Hindlimb muscle (tissue), 1 donor: ENCODE data around the gene HYPK. TPM values are rescaled to one million over a fixed set of nuclear protein-coding genes. Genes with fewer than 3 reads are reported as not detected.

ENCODE experiments used
- DNase-seq: peaks from one replicate; pipeline ENCODE4 v3.0.0-alpha.2; 2013
- polyA plus RNA-seq: library from polyadenylated mRNA; unstranded; fragments of 120-200 nt; gene quantifications from one replicate; pipeline ENCODE4 v1.2.1, GENCODE V29; 2013; ENCODE audit not compliant: insufficient read length

Gene HYPK
- polyA plus RNA-seq, 1 donor: 12.8 TPM

GRCh38 chr15:43852607-43853006, 52.2 kb downstream of the HYPK start:
- no peak for DNase-seq

Other genes with a start within 250 kb of the HYPK start
- 8.4 TPM for gene PPIP5K1, start 210.4 kb upstream of the HYPK start, polyA plus RNA-seq
- gene CKMT1B, start 206.6 kb upstream of the HYPK start, polyA plus RNA-seq: not detected
- gene STRC, start 181.8 kb upstream of the HYPK start, polyA plus RNA-seq: 0.58 TPM
- gene CATSPER2, start 151.8 kb upstream of the HYPK start, polyA plus RNA-seq: 2.5 TPM
- gene CKMT1A, start 106.7 kb upstream of the HYPK start, polyA plus RNA-seq: not detected
- gene PDIA3, start 54.2 kb upstream of the HYPK start, polyA plus RNA-seq: 182 TPM
- 3.3 TPM for gene ELL3, start 23.6 kb upstream of the HYPK start, polyA plus RNA-seq
- gene SERF2, start 8.3 kb upstream of the HYPK start, polyA plus RNA-seq: 536 TPM
- gene SERINC4, start 379 bp upstream of the HYPK start, polyA plus RNA-seq: 0.90 TPM
- gene MFAP1, start 24.1 kb downstream of the HYPK start, polyA plus RNA-seq: 30.0 TPM
- gene WDR76, start 26.4 kb downstream of the HYPK start, polyA plus RNA-seq: 7.3 TPM